Type B pancreatic cell (in vitro differentiated cells): ENCODE data around the gene VAPB. TPM values are rescaled to one million over a fixed set of nuclear protein-coding genes. Genes with fewer than 3 reads are reported as not detected.
"Not testable (repeated sequence)": the region's sequence is repeated elsewhere in the genome, so short reads cannot be mapped to it uniquely, and the experiment has no call there.

Experiments used
- DNase-seq: peaks from one replicate; pipeline ENCODE4 v3.0.0; 2021; ENCODE audit warnings: mixed read lengths; ENCODE audit not compliant: unreplicated experiment; ENCODE audit errors: extremely low spot score
- H3K27ac Mint-ChIP-seq: 2 replicates; pipeline ENCODE4 v1.8.0; 2021; ENCODE audit warnings: mild to moderate bottlenecking, mixed read lengths
- H3K27me3 Mint-ChIP-seq: 2 replicates; pipeline ENCODE4 v1.8.0; 2021; ENCODE audit warnings: mixed read lengths
- H3K36me3 Mint-ChIP-seq: 2 replicates; pipeline ENCODE4 v1.8.0; 2021; ENCODE audit warnings: mixed read lengths
- H3K4me1 Mint-ChIP-seq: one replicate; pipeline ENCODE4 v1.8.0; 2021; ENCODE audit warnings: mixed read lengths; ENCODE audit not compliant: unreplicated experiment
- H3K4me3 Mint-ChIP-seq: 2 replicates; pipeline ENCODE4 v1.8.0; 2021; ENCODE audit warnings: mild to moderate bottlenecking, mixed read lengths
- H3K9me3 Mint-ChIP-seq: 2 replicates; pipeline ENCODE4 v1.8.0; 2021; ENCODE audit warnings: mixed read lengths
- total RNA-seq: library from RNA; stranded (reverse); gene quantifications from 2 replicates; pipeline ENCODE4 v1.2.1, GENCODE V29; 2021; ENCODE audit warnings: low replicate concordance
- TF ChIP-seq, protein P1 (sequence below): fragments of 200-600 bp; sonication (generic); conservative IDR thresholded peaks from 2 replicates; pipeline ENCODE4 v1.5.0; 2021; ENCODE audit warnings: antibody characterized with exemption, mild to moderate bottlenecking

The VAPB gene
- total RNA-seq, 1 donor from 2014 or later: 58.9 TPM

GRCh38 chr20:58421497-58421850, 32.4 kb downstream of the VAPB start:
- Mint-ChIP-seq H3K27me3 (no peaks in the 10 kb centered on the region), H3K9me3 (no peaks in the 10 kb centered on the region), H3K4me1 (peaks cover 19% of the 10 kb centered on the region), H3K27ac (no peak overlapping the region), H3K4me3 (no peak overlapping the region), H3K36me3 (peaks cover 19% of the 10 kb centered on the region)
- TF ChIP-seq, protein P1, sequence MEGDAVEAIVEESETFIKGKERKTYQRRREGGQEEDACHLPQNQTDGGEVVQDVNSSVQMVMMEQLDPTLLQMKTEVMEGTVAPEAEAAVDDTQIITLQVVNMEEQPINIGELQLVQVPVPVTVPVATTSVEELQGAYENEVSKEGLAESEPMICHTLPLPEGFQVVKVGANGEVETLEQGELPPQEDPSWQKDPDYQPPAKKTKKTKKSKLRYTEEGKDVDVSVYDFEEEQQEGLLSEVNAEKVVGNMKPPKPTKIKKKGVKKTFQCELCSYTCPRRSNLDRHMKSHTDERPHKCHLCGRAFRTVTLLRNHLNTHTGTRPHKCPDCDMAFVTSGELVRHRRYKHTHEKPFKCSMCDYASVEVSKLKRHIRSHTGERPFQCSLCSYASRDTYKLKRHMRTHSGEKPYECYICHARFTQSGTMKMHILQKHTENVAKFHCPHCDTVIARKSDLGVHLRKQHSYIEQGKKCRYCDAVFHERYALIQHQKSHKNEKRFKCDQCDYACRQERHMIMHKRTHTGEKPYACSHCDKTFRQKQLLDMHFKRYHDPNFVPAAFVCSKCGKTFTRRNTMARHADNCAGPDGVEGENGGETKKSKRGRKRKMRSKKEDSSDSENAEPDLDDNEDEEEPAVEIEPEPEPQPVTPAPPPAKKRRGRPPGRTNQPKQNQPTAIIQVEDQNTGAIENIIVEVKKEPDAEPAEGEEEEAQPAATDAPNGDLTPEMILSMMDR: no peak
- DNase-seq: no peak

DNA sequence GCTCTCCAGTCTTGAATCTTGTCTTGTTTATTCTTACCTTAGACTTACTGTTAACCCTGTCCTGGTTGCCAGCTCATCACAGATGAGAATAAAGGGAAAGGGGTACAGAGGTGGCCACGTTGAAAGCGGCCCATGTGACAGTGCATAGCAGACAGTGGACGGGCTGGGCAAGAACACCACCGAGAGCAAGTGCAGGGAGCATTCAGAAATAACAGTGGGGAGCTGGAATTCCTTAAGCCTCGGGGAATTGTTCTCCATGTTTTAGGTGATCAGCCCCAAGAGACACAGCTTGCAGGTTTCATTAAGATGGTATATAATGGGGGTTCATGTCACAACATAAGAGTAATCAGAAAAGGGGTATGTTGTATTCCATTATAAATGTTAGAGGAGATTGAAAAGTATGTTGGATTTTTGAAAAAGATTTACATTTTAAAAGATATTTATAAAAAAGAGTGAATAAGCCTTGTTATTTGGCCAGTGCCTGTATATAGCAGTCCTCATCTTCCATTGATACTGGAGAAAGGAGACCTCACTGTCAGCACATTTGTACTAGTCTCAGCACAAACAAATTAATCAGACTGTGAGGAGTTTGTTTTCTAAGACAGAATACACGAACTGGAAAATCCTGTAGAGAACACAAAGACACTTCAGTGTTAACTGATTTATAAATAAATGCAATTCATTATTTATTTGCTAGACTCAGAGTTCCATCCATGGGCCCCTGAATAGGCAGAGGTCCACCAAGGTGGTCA, 35.4 kb downstream of the VAPB start:
- H3K27ac Mint-ChIP-seq: peak overlapping the region; percentile 46
- no peak for DNase-seq
- H3K4me1 Mint-ChIP-seq: peaks cover 15% of the 10 kb centered on the region
- no peaks in the 10 kb centered on the region for H3K9me3 Mint-ChIP-seq
- TF ChIP-seq, protein P1: no peak
- H3K27me3 Mint-ChIP-seq: no peaks in the 10 kb centered on the region
- H3K36me3 Mint-ChIP-seq: peaks cover 20% of the 10 kb centered on the region
- H3K4me3 Mint-ChIP-seq: no peak overlapping the region

- not testable (repeated sequence) for H3K27ac Mint-ChIP-seq, H3K9me3 Mint-ChIP-seq, H3K27me3 Mint-ChIP-seq, H3K4me3 Mint-ChIP-seq, DNase-seq, H3K4me1 Mint-ChIP-seq
- peaks cover 21% of the 10 kb centered on the region for H3K36me3 Mint-ChIP-seq
Measured at GRCh38 chr20:58427571-58427970, 38.5 kb downstream of the VAPB start.

DNA sequence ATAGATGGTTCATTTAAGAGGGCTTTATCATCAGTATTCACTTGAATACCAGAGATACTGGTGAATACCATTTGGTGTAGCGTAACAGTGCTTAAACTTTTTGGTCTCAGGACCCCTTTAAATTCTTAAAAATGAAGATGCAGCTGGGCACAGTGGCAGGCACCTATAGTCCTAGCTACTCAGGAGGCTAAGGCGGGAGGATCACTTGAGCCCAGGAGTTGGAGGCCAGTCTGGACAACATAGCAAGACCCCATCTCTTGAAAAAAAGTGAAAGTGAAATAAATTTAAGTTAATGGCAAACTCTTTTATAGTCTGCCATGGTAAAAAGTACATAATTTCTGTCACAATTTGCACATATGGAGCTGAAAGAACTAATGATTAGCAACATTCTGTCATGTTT, 39.3 kb downstream of the VAPB start:
- H3K27ac Mint-ChIP-seq: no peak overlapping the region
- peaks cover 14% of the 10 kb centered on the region for H3K4me1 Mint-ChIP-seq
- H3K27me3 Mint-ChIP-seq: no peaks in the 10 kb centered on the region
- H3K36me3 Mint-ChIP-seq: peaks cover 28% of the 10 kb centered on the region
- DNase-seq: no peak
- TF ChIP-seq, protein P1: no peak
- no peak overlapping the region for H3K4me3 Mint-ChIP-seq
- H3K9me3 Mint-ChIP-seq: no peaks in the 10 kb centered on the region

- H3K4me1 Mint-ChIP-seq: peaks cover 12% of the 10 kb centered on the region
- DNase-seq: no peak
- no peaks in the 10 kb centered on the region for H3K27me3 Mint-ChIP-seq
- H3K4me3 Mint-ChIP-seq: no peak overlapping the region
- H3K27ac Mint-ChIP-seq: no peak overlapping the region
- TF ChIP-seq, protein P1: no peak
- peaks cover 29% of the 10 kb centered on the region for H3K36me3 Mint-ChIP-seq
- no peaks in the 10 kb centered on the region for H3K9me3 Mint-ChIP-seq
Measured at GRCh38 chr20:58429303-58429702, 40.3 kb downstream of the VAPB start.

- Mint-ChIP-seq H3K27ac (no peak overlapping the region), H3K27me3 (no peaks in the 10 kb centered on the region), H3K9me3 (no peaks in the 10 kb centered on the region), H3K4me1 (peaks cover 5% of the 10 kb centered on the region), H3K4me3 (no peak overlapping the region), H3K36me3 (peaks cover 29% of the 10 kb centered on the region)
- TF ChIP-seq, protein P1: no peak
- no peak for DNase-seq
Measured at GRCh38 chr20:58431134-58431533, 42.1 kb downstream of the VAPB start.
